GM21529 (cell line): Measurements from ENCODE around the gene RBM38.

Experiments used
- ATAC-seq: cut with Tn5 transposase; IDR thresholded peaks from one replicate; pipeline ENCODE4 v1.9.1; 2021; ENCODE audit not compliant: unreplicated experiment

Gene RBM38

DNA sequence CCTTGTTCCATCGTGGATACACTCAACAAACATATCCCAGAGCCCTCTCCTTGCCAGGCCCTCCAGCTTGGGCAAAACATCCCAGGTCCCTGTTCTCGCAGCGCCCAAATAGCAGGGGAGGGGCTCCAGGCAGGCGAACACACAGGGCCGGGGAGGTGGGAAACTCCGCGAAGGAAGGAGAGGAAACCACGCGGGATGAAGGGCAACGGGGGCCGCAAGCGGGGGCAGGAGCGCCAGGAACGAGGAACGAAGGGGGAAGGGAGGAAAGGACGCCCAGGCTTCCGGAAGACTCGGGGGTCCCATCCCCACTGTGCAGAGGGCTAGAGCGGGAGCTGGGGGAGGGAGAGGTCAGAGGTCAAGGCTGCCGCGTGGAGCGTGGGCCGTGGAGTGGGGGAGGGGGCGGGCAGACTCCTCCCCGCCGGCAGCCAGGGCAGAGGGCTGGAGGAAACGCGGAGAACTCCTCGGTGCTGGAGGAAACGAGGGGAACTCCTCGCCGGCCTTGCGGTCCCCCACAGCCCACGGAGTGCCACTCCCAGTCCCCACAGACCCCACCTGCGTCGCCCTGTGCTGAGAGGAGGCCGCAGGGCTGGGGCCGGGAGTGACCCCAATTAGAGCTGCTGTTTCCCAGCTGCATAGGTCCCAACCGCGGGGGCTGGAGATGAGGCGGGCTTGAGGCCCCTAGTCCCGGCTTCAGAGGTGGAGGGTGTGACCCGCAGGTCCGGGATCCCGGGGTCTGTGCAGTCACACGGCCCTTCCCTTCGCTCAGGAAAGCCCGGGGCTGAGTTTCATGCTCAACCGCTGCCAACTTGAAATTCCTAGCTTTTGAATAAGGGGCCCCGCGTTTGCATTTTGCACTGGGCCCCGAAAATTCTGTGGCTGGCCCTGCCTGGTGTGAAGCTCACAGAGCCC is 1.2 kb upstream of the RBM38 start:
- no peak for ATAC-seq

DNA sequence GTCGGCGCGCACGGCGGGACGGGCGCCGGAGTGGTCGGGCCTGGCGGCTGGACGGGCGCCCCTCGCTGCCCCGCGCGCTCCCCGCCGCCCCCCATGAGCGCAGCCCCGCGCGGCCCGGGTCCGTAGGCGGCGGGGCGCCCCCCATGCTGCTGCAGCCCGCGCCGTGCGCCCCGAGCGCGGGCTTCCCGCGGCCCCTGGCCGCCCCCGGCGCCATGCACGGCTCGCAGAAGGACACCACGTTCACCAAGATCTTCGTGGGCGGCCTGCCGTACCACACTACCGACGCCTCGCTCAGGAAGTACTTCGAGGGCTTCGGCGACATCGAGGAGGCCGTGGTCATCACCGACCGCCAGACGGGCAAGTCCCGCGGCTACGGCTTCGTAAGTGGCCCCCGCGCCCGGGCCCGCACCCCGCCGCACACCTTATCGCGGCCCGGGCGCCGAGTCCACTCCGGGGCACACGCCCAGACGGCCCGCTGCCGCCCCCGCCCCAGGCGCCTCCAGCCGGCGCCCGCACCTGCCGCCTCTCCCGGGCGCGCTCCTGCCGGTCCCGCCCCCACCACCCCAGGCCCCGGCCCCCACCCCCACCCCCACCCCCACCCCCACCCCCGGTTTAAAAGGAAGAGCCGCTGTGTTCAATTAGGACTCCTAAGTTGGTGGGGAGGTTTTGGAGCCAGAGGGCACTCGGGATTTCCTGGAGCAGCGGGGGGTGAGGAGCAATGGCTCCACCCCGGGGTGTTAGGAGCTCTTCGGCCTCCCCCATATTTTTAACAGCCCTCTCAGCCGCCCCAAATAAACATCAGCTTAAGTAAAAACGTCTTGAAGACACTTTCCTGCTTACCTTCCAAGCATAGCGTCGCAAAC is 474 bp downstream of the RBM38 start:
- peak; percentile 6 for ATAC-seq

DNA sequence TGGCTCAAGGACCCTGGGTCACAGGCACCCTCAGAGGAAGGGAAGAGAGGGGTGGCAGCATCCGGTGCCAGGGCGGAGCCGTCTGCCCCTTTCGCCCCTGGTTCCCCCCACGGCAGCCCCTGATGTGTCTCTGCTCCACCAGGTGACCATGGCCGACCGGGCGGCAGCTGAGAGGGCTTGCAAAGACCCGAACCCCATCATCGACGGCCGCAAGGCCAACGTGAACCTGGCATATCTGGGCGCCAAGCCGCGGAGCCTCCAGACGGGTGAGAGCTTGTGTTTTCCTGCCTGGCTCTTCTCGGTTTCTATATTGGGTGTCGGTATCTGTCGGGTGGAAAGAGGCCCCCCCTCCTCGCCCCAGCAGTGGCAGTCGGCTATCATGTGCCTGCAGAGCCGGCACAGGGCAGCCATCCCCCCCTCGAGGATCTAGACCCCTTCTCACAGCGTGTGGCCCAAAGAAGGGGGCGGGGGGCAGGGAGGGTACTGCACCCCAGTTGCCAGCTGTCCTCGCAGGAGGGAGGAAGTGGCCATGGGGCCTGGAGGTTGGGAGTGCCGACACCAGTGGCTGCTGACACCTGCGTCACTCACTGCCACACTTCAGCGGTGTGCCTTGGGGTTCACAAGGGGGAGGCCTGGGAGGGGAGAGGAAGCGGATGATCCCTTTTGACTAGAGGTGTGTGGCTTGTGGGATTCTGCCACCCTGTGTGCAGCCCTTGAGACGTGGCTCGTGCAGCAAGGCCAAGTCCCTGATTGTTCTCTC is 1.5 kb downstream of the RBM38 start:
- peak; percentile 23 for ATAC-seq

DNA sequence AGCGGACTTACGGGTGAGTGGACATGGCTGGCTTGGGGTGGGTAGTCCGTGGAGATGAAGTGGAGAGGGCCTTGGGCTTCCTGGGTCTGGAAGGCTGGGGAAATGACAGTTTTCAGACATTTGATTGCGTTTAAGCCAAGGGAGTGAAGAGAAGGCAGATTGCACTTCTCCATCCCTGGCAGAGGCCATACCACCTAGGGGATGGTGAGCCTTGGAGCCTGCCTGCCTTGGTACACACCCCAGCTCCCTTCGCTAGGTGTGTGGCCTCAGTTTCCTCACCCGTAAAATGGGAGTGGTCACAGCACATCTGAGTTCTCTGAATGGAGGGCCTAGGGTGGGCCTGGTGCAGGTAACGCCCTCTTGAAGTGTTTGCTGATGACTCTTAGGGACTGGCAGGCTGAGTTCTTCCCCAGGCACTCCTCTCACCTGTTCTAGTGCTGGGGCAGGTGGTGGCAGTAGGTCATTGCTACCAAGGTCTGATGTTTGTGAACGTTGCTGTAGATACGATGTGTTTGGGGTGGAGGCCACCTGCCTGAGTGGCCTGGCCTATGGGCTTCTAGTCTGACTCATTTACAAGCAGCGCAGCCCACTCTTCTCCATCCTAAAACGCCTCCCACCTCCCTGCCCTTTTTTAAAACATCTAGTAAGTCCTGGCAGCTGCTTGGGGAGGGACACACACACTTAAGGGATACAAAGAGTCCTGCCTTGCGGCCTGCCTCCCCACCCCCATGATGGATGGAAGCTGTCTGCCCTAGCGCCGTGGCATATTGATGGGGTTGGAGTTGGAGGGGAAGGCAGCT is 2.3 kb downstream of the RBM38 start:
- no peak for ATAC-seq

DNA sequence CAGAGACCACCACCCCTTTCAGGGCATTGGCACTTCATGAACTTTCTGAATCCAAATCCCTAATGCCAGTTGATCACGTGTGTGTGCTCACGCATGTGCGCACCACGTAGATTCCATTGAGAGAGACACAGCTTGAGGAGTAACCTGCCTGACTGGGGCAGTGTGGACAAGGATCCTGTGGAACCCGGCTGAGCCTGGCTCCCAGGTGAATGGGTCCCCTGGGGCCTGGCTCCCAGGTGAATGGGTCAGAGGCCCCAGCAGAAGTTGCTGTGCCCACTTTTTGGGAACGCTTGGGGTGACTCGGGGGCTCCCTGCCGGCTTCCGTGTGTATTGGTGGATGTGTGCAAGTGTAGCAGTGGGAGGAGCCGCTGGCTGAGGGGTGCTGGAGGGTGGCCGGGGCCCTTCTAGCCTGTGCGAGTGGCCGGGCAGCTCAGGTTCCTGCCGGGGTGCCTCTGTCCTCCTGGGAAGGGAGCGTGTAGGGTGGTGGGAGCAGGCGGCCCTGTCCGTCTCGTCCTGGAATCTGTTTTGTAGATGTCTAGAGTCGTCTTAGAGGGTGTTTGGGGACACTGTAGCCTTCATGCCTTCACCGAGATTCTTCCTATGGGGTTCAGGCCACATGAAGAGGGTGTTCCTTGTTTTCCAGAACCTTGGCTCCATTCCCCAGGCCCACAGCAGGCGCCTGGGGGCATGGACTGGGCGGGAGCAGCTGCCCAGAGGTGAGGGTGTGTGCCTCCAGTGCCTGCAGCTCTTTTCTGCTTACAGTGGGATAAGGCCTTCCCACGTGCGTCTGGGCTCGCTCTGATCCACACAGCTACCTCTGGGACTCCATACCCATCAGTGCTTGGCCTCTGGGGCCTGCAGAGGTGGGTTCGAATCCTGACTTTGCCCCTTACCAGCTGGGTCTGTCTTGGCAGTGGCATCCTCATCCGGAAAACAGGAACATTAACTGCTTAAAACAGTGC is 3.2 kb downstream of the RBM38 start:
- ATAC-seq: no peak

DNA sequence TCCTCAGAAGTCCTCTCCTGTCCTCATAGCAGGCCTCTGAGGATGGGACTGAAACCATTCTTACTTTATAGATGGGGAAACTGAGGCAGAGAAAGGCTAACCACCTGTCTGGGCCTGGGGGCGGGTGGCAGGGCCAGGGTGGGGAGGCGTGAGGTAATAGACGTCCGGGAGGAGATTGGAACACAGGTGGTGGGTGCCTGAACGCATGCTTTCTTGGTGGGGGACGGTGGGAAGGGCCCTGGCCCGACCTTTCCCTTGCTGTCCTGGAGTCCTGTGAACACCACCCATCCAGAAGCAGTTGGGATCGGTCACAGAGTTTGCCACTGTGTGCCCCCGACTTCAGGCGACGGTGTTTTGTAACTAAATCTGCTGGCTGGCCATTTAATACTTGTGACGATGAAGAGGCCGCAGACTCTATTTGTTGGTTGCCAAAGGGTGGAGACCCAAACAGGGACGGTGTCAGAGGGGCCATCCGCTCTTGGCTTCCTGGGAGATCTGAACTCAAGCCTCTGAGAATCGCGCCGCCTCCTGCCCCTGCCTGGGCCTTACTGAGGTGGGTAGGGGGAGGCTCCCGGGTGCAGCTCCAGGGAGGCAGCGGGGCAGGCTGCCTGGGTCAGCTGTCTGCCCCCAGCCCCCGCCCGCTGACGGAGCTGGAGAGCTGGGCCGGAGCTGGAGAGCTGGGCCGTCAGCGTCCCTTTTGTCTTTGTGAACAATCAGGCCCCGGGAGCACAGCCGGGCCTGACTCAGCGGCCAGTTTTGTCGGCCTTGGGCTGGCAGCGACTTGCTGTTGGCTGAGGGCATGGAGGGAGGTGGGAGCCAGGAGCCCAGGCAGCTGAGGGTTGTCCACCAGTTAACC is 4.1 kb downstream of the RBM38 start:
- no peak for ATAC-seq

DNA sequence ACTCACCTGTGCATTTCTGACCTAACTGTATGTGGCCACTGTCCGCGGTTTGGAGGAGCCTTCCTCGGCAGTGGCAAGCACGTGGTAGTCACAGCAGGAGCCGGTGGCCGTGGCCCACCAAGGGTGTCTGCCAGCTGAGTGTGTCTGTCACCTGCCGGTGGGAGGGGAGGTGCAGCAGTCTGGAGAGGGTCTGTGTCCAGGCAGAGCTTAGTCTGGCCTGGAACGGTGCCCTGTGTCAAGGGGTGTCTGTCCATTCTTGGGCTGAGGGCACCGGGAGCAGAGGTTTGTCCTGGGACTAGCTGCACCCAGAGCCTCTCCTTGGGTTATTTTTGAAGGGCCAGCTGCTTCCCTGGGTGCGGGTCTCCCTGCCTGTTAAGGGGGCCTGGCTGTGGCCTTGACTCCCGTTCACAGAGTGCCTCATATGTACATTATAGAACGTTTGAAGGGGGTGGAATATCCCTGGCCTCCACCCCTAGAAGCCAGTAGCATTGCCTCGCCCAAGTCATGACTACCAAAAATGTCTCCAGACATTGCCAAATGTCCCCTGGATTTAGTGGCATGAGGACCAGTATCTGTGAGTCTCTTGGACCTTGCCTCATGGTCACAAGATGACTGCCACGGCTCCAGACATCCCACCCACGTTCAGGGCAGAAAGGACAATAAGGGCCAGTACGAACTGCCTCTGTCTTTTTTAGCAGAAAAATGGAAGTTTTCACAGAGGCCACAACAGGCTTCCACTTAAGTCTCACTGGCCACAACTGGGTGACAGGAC is 5.2 kb downstream of the RBM38 start:
- ATAC-seq: no peak

DNA sequence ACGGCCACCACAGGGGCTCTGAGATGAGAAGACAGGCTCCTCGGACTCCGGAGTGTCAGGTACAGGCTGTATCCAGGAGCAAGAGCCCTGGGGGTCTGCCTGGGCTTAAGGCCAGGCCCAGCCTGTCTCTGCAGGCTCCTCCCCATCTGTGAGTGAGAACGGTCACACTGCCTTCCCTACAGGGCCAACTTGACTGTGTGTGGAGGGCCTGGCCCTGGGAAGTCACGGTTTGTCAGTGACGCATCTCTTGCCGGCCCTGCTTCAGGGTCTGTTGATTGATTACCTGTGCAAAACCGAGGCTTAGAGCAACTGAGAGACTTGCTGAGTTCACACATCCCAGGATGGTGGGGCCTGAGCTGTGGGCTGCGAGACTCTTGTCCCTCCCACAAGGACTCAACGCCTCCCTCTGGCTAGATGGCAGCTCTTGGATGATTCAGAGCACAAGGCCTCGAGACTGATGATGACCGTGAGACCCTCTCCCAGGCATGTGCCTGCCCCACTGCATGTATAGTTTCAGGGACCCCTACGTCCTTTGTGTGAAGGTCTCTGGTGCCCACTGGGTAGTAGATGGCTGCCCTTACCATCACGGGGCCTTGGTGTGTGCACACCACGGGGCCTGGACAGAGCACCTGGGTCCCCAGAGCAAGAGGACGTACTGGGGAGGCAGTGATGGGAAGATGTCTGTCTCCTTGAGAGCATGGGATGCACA is 5.9 kb downstream of the RBM38 start:
- no peak for ATAC-seq

DNA sequence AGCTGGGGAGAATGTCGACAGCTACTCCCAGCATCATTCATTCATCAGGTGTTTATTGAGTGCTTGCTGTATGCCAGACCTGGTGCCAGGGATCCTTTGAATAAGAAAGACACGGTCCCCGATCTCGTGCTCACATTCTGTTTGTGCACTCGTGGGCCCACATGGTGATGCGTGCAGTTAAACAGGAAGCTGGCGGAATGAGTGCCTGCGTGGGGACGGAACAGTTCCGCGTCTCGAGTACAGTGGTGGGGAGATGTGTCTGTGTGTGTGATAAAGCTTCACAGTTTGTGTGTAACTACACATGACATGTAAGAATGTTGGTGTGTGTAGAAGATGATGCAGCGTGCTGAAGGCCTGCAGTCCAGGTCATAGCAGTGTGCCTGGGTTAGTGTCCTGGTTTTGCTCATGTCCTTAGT is 6.5 kb downstream of the RBM38 start:
- peak; percentile 3 for ATAC-seq

DNA sequence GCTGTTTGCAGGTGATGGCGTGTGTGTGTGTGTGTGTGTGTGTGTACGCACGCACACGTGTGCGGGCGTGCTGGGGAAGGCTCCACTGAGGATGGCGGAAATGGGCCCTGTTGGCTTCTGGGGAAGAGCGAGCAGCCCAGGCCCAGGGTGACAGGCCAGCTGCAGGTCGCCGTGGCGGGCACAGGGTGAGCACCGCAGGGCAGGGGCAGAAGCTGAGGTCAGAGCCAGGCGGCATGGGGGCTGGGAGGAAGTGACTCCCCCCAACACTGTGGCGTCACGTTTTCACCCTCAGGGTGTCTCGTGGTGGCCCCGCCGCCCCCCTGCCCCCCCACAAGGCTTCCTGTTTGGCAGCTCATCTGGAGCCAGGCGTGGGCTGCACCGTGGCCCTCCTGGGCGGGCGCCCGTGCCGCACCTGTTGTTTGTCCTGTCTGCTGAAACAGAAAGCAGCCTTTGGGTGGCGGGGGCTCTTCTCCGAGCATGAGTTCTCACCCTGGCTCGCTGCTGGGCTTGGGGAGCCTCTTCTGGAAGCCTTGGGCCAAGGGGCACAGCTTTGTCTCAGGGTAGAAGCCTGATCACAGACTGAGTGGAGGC is 7.1 kb downstream of the RBM38 start:
- ATAC-seq: peak; percentile 57

DNA sequence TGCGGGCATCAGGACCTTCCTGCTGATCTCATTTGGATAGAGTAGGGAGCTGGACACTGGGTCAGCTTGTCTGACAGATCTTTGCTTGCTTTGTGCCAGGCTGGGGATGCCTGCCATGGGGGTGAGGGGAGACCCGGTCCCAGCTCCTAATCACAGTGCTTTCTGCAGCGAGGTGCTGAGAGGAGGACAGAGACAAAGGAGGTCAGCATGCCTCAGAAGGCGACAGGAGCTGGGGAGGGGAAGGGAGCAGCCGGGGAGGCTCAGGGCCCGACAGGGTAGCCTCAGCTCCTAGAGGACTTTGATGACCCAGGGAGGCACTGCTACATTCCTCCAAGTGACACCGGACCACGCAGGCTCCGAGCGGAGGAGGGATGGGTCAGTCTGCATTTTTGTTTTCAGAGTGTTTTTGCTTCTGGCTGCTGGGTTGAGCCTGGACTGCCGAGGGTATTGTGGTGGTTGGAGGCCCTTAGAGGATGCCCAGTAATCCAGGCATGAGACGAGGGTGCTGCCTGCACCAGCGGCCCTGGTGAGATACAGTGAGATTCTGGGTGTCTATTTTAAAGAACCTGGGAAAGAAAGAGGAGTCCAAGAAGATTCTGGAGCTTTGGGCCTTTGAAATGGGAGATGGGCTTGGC is 7.8 kb downstream of the RBM38 start:
- ATAC-seq: no peak

DNA sequence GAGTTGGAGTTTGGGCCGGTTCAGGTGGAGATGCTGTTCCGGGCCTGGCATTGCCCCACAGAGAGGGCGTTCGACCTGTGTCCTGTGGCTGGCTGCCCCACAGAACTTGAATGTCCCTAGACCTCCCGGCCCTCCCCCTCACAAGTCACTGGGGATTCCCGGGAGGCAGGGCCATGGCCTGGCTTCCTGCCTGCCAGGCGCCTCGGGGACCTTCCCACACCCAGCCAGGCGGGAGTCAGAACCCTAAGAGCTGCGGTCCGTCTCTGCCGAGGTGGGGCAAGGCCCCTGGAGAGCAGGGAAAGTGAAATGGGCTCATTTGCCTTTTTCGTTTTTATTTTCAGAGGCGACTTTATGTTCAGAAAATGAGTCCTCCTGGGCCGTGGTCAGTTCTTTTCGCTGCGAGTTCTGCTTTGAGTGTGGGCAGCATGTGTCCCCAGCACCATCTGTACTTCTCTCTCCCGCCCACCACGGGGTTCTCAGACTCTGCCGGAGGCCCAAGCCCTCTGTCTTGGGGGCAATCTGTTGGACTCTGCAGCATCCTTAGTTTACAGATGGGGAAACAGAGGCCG is 8.5 kb downstream of the RBM38 start:
- ATAC-seq: peak; percentile 41

DNA sequence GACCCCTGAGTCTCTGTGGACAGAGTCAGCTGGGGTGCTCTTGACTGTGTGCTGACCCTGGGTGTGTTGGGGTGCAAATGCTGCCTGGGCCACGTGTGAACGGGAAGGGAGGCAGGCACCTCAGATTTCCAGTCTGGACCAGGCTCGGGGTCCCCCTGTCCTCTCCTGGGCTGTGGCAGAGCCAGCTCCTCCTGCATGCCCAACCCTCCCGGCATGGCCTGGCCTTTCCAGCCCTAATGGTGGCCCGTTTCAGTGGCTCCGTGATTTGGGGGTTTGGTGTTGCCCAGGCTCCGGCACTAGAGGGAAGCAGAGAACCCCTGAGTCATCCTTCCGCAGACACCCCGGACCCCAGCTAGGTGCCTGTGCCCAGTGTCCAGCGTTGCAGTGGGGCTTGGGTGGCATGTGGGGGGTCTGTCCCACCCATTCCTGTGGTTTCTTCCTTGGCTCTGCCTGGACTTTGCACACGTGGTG is 9.1 kb downstream of the RBM38 start:
- no peak for ATAC-seq

DNA sequence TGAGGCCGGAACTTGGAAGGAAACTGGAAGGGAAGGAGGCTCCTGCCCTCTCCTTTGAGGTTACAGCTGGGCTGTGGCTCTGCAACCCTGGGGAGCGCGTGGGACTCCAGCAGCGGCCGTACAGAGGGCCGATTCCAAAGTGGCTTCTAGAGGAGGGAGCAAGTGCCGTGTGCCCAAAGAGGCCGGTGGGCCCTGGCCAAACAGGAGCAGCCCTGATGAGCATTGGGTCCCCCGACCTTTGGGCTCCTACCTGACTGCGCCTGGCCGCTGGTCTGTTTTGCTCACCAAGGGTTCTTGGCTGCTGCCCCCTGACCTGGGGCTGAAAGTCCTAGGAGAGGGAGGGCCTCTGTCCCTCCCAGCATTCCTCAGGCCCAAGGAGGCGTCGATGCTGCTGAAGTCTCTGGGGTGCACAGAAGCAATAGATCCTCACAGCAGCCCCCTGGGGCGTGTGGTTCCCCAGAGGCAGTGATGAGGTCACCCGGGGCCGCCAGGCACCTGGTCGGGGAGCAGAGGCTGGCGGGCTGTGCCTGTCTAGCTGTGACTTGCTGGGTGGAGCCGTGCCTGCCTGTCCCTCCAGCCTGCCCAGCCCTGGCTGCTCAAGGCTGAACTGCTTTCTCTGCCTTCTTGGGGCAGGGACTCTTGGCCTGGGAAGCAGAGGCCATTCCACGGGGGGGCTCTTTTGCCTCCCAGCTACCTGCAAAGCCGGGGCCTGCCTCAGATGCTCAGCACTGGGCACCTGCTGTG is 9.8 kb downstream of the RBM38 start:
- ATAC-seq: peak; percentile 21

DNA sequence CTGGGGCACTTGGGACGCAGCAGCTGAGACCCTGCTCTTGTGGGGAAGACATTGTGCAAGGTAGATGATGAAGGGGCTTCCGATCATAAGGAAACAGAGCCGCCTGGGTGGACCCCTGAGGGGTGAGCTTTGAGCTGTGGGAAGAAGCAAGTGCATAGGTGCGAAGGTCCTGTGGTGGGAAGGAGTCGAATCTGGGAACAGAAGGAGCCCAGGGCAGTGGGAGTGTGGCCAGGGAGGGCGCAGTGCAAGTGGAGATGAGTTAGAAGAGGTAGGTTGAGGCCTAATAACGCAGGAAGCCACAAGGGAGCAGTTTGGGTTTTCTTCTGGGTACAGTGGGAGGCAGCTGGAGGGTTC is 10.3 kb downstream of the RBM38 start:
- ATAC-seq: no peak
